ENCODE measurements around the gene COL25A1. TPM values are rescaled to one million over a fixed set of nuclear protein-coding genes. Genes with fewer than 3 reads are reported as not detected.

COL25A1 gene
- total RNA-seq, 1 experiment from 2014 or later = not detected

- in situ Hi-C loops (cut with HindIII; ENCODE audit: low pct_unique_long_range_greater_than_20kb, low sequenced_read_pairs) (no loop called here), intact Hi-C loops (cut with micrococcal nuclease; ENCODE audit: unreplicated experiment) (no loop called here)
- POLR2A ChIA-PET = no interaction called here
Observed at GRCh38 chr4:108893468-108893867, 409.0 kb downstream of the COL25A1 start.

GRCh38 chr4:108891896-108892590 is 410.4 kb downstream of the COL25A1 start:
- CTCF ChIA-PET = no interaction called here
- in situ Hi-C loops (cut with HindIII; ENCODE audit: low pct_unique_long_range_greater_than_20kb, low sequenced_read_pairs) = no loop called here

More at GRCh38 chr4:108893468-108893867, 409.0 kb downstream of the COL25A1 start:
- Histone ChIP-seq H3K27me3 (ENCODE audit: control insufficient read depth, insufficient read depth, low read length) (no peaks in the 10 kb centered on the region), H3K27ac (ENCODE audit: low read length) (no peak overlapping the region), H3K36me3 (ENCODE audit: control insufficient read depth, insufficient read depth, low read length) (no peaks in the 10 kb centered on the region), H3K4me3 (ENCODE audit: low read depth in 2 of 2, low read length in 2 of 2) (no peak overlapping the region), H3K9me3 (ENCODE audit: control insufficient read depth, insufficient read depth, low read depth, low read length) (no peaks in the 10 kb centered on the region), H3K4me1 (ENCODE audit: control insufficient read depth, insufficient read depth, low read length) (no peaks in the 10 kb centered on the region)
- no peak for DNase-seq (ENCODE audit: low read depth, low spot score)
- CTCF ChIA-PET = no interaction called here
- ATAC-seq = no peak
- no TSS peak for BruUV-seq (replicated peaks)
- TF ChIP-seq TCF7L2 (IDR thresholded peaks at IDR 0.05; ENCODE audit: low read depth, low read length) (no peak), REST (IDR thresholded peaks at IDR 0.05; ENCODE audit: insufficient read depth in 1 of 2, low read depth in 2 of 2, low read length in 1 of 2) (no peak), POLR2AphosphoS5 (IDR thresholded peaks at IDR 0.05; ENCODE audit: low read depth, low read length) (no peak), CTCF (IDR thresholded peaks at IDR 0.05) (no peak), SIN3A (IDR thresholded peaks at IDR 0.05; ENCODE audit: borderline replicate concordance, insufficient read depth, low read depth, low read length) (no peak)

More at GRCh38 chr4:108891896-108892590, 410.4 kb downstream of the COL25A1 start:
- no peak for ATAC-seq
- Histone ChIP-seq H3K9me3 (ENCODE audit: control insufficient read depth, insufficient read depth, low read depth, low read length) (no peaks in the 10 kb centered on the region), H3K36me3 (ENCODE audit: control insufficient read depth, insufficient read depth, low read length) (no peaks in the 10 kb centered on the region), H3K27ac (ENCODE audit: low read length) (no peak overlapping the region), H3K27me3 (ENCODE audit: control insufficient read depth, insufficient read depth, low read length) (no peaks in the 10 kb centered on the region), H3K4me1 (ENCODE audit: control insufficient read depth, insufficient read depth, low read length) (no peaks in the 10 kb centered on the region), H3K4me3 (ENCODE audit: low read depth in 2 of 2, low read length in 2 of 2) (no peak overlapping the region)
- intact Hi-C loops (cut with micrococcal nuclease; ENCODE audit: unreplicated experiment) = no loop called here
- TF ChIP-seq CTCF (IDR thresholded peaks at IDR 0.05) (no peak), SIN3A (IDR thresholded peaks at IDR 0.05; ENCODE audit: borderline replicate concordance, insufficient read depth, low read depth, low read length) (no peak), POLR2AphosphoS5 (IDR thresholded peaks at IDR 0.05; ENCODE audit: low read depth, low read length) (no peak), REST (IDR thresholded peaks at IDR 0.05; ENCODE audit: insufficient read depth in 1 of 2, low read depth in 2 of 2, low read length in 1 of 2) (no peak), TCF7L2 (IDR thresholded peaks at IDR 0.05; ENCODE audit: low read depth, low read length) (no peak)
- no TSS peak for BruUV-seq (replicated peaks)
- no peak for DNase-seq (ENCODE audit: low read depth, low spot score)
- POLR2A ChIA-PET = no interaction called here

All from Panc1 (cell line).